ENCODE results near the gene TNS3.

TNS3 gene

DNA sequence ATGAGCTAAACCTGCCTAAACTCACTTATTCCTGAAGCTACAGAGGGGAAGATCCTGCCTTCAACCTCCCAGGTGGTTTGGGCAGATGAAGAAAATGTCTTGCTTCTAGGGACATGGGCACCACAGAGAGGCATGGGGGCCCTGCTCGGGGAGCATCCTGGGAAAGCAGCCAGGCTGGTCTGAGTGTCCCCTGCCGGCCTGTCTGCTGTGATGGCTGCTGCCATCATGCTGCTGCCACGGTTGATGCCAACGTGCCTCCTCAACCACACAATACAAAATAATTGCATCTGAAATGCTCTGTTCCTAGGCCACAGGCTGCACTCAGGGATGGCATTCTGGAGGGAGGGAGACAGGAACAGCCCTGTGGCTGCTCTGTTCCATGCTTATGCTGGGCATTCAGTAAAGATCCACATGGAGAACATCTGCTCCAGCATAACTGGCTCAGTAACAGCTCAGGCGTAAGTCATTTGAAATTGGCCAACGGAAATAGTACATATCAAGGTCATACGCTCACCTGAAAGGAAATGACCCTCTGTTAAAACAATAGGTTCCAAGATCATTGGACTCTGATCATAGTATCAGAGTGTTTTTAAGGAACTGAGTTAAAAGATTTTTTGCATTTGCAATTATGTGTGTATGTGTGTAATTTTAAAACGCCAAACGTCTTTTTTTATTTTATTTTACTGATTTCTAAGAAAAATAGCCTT lies 299.0 kb downstream of the TNS3 start:
- H2BK12ac ChIP-seq (ENCODE audit: low read length in 2 of 2), result no peak overlapping the region
- H3K4me1 ChIP-seq (ENCODE audit: control insufficient read depth, insufficient read depth, low read depth, low read length), result peaks cover 22% of the 10 kb centered on the region
- peak overlapping the region in 1 of 2 experiments; percentile 85 for H3K23ac ChIP-seq (ENCODE audit: low read length in 2 of 2)
- H4K91ac ChIP-seq (ENCODE audit: low read length), result no peak overlapping the region
- H2BK120ac ChIP-seq (ENCODE audit: low read depth, low read length), result no peak overlapping the region
- H2AFZ ChIP-seq (ENCODE audit: low read depth, low read length), result no peak overlapping the region
- no peaks in the 10 kb centered on the region for H3K9me3 ChIP-seq (ENCODE audit: control insufficient read depth, low read length)
- no peak overlapping the region for H3K9ac ChIP-seq (ENCODE audit: low read length)
- H3K79me1 ChIP-seq (replicated peaks; ENCODE audit: low read length, poor library complexity, severe bottlenecking), result peaks cover 27% of the 10 kb centered on the region
- H2BK5ac ChIP-seq (ENCODE audit: low read depth, low read length, poor library complexity, severe bottlenecking), result peak overlapping the region; percentile 22
- peak overlapping the region; percentile 61 for H2AK5ac ChIP-seq (ENCODE audit: low read length, severe bottlenecking)
- H3K27ac ChIP-seq (ENCODE audit: low read length, poor library complexity, severe bottlenecking), result peak overlapping the region; percentile 3
- no peak overlapping the region for H3K18ac ChIP-seq (ENCODE audit: low read depth in 1 of 2, low read length in 2 of 2)
- no peak overlapping the region for H4K8ac ChIP-seq (ENCODE audit: low read length)
- no peak overlapping the region for H3K4me3 ChIP-seq (ENCODE audit: insufficient read depth in 1 of 2, low read depth in 1 of 2, low read length in 2 of 2)
- H2BK15ac ChIP-seq (ENCODE audit: low read depth, poor library complexity, severe bottlenecking), result no peak overlapping the region
- no peak overlapping the region for H3K4me2 ChIP-seq (ENCODE audit: low read length, poor library complexity, severe bottlenecking)
- H3K27me3 ChIP-seq (ENCODE audit: control insufficient read depth in 1 of 2, insufficient read depth in 1 of 2, low read length in 2 of 2), result no peaks in the 10 kb centered on the region
- DNase-seq, result no peak
- 100% methylated on average over 7 of the region's 9 CpGs for WGBS
- peaks cover 25 to 71% of the 10 kb centered on the region in 2 experiments for H3K36me3 ChIP-seq (ENCODE audit: control insufficient read depth in 1 of 2, insufficient read depth in 2 of 2, low read depth in 1 of 2, low read length in 2 of 2)
- no peak overlapping the region for H3K4ac ChIP-seq (ENCODE audit: low read depth in 1 of 2, low read length in 2 of 2)
- no peak overlapping the region for H3K14ac ChIP-seq (ENCODE audit: low read length in 2 of 2)

DNA sequence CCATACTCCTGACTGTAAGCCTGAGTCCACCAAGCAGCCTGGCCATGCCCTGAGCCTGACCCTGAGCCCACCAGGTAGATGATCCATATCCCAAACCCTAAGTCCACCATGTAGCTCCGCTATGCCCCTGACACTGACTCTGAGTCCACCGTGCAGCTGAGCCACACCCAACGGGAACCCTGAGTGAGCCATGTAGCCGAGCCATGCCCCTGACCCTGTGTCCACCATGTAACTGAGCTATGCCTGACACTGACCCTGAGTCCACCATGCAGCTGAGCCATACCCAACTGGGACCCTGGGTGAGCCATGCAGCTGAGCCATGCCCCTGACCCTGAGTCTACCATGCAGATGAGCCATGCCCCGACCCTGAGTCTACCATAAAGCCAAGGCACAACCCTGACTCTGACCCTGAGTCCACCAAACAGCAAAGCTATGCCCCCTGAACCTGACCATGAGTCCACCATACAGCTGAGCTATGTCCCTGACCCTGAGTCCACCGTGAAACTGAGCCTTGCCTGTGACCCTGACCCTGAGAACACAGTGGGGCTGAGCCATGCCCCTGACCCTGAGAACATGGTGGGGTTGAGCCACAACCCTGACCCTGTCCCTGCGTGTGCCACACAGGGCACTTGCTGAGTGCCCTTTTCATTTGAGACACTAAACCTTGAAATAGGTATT lies 299.8 kb downstream of the TNS3 start:
- Histone ChIP-seq H3K27me3 (ENCODE audit: control insufficient read depth in 1 of 2, insufficient read depth in 1 of 2, low read length in 2 of 2) (no peaks in the 10 kb centered on the region), H4K91ac (ENCODE audit: low read length) (peak overlapping the region; percentile 2), H3K18ac (ENCODE audit: low read depth in 1 of 2, low read length in 2 of 2) (peak overlapping the region; percentile 24 to 46), H3K4me1 (ENCODE audit: control insufficient read depth, insufficient read depth, low read depth, low read length) (peaks cover 22% of the 10 kb centered on the region), H2AK5ac (ENCODE audit: low read length, severe bottlenecking) (peak overlapping the region; percentile 61), H2BK15ac (ENCODE audit: low read depth, poor library complexity, severe bottlenecking) (no peak overlapping the region), H4K8ac (ENCODE audit: low read length) (peak overlapping the region; percentile 35), H3K23ac (ENCODE audit: low read length in 2 of 2) (no peak overlapping the region), H3K4me2 (ENCODE audit: low read length, poor library complexity, severe bottlenecking) (no peak overlapping the region), H2AFZ (ENCODE audit: low read depth, low read length) (no peak overlapping the region), H2BK120ac (ENCODE audit: low read depth, low read length) (no peak overlapping the region), H3K79me1 (replicated peaks; ENCODE audit: low read length, poor library complexity, severe bottlenecking) (peaks cover 27% of the 10 kb centered on the region), H3K14ac (ENCODE audit: low read length in 2 of 2) (peak overlapping the region in 1 of 2 experiments; percentile 35), H3K9ac (ENCODE audit: low read length) (no peak overlapping the region), H3K4ac (ENCODE audit: low read depth in 1 of 2, low read length in 2 of 2) (no peak overlapping the region), H3K27ac (ENCODE audit: low read length, poor library complexity, severe bottlenecking) (no peak overlapping the region), H2BK5ac (ENCODE audit: low read depth, low read length, poor library complexity, severe bottlenecking) (no peak overlapping the region), H2BK12ac (ENCODE audit: low read length in 2 of 2) (peak overlapping the region in 1 of 2 experiments; percentile 11), H3K36me3 (ENCODE audit: control insufficient read depth in 1 of 2, insufficient read depth in 2 of 2, low read depth in 1 of 2, low read length in 2 of 2) (peaks cover 25 to 75% of the 10 kb centered on the region in 2 experiments), H3K4me3 (ENCODE audit: insufficient read depth in 1 of 2, low read depth in 1 of 2, low read length in 2 of 2) (no peak overlapping the region), H3K9me3 (ENCODE audit: control insufficient read depth, low read length) (no peaks in the 10 kb centered on the region)
- DNase-seq, result no peak
- 98% methylated on average over 7 of the region's 7 CpGs for WGBS

DNA sequence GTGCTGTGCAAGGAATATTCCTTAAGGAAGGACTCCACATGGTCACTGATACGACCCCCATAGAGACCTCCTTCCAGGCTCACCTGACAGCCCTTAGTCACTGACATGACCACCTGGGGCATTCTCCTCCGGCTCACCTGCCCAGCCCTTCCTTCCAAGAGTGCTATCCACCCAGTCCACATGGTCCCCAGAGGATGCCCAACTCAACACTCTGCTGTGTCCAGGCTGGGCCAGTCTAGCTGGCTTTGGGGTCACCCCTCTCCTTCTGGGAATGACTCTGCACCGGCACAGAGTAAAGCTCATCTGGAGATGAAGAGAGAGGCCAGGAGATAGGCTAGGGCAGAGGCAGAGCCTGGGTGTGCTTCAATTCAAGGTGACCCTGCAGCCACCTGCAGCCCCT lies 300.8 kb downstream of the TNS3 start:
- H3K4me2 ChIP-seq (ENCODE audit: low read length, poor library complexity, severe bottlenecking), result no peak overlapping the region
- H3K14ac ChIP-seq (ENCODE audit: low read length in 2 of 2), result no peak overlapping the region
- H2AK5ac ChIP-seq (ENCODE audit: low read length, severe bottlenecking), result no peak overlapping the region
- no peak overlapping the region for H3K4ac ChIP-seq (ENCODE audit: low read depth in 1 of 2, low read length in 2 of 2)
- H3K18ac ChIP-seq (ENCODE audit: low read depth in 1 of 2, low read length in 2 of 2), result no peak overlapping the region
- no peaks in the 10 kb centered on the region for H3K9me3 ChIP-seq (ENCODE audit: control insufficient read depth, low read length)
- no peak overlapping the region for H3K9ac ChIP-seq (ENCODE audit: low read length)
- H3K4me3 ChIP-seq (ENCODE audit: insufficient read depth in 1 of 2, low read depth in 1 of 2, low read length in 2 of 2), result no peak overlapping the region
- no peak overlapping the region for H4K91ac ChIP-seq (ENCODE audit: low read length)
- no peak overlapping the region for H4K8ac ChIP-seq (ENCODE audit: low read length)
- H2BK12ac ChIP-seq (ENCODE audit: low read length in 2 of 2), result no peak overlapping the region
- no peak overlapping the region for H2AFZ ChIP-seq (ENCODE audit: low read depth, low read length)
- no peaks in the 10 kb centered on the region for H3K27me3 ChIP-seq (ENCODE audit: control insufficient read depth in 1 of 2, insufficient read depth in 1 of 2, low read length in 2 of 2)
- no peak overlapping the region for H3K23ac ChIP-seq (ENCODE audit: low read length in 2 of 2)
- no peak overlapping the region for H3K27ac ChIP-seq (ENCODE audit: low read length, poor library complexity, severe bottlenecking)
- H3K36me3 ChIP-seq (ENCODE audit: control insufficient read depth in 1 of 2, insufficient read depth in 2 of 2, low read depth in 1 of 2, low read length in 2 of 2), result peaks cover 25 to 81% of the 10 kb centered on the region in 2 experiments
- DNase-seq, result no peak
- peaks cover 30% of the 10 kb centered on the region for H3K79me1 ChIP-seq (replicated peaks; ENCODE audit: low read length, poor library complexity, severe bottlenecking)
- no peak overlapping the region for H2BK15ac ChIP-seq (ENCODE audit: low read depth, poor library complexity, severe bottlenecking)
- H2BK5ac ChIP-seq (ENCODE audit: low read depth, low read length, poor library complexity, severe bottlenecking), result no peak overlapping the region
- WGBS, result 100% methylated on average over 3 of the region's 3 CpGs
- peaks cover 22% of the 10 kb centered on the region for H3K4me1 ChIP-seq (ENCODE audit: control insufficient read depth, insufficient read depth, low read depth, low read length)
- H2BK120ac ChIP-seq (ENCODE audit: low read depth, low read length), result no peak overlapping the region

DNA sequence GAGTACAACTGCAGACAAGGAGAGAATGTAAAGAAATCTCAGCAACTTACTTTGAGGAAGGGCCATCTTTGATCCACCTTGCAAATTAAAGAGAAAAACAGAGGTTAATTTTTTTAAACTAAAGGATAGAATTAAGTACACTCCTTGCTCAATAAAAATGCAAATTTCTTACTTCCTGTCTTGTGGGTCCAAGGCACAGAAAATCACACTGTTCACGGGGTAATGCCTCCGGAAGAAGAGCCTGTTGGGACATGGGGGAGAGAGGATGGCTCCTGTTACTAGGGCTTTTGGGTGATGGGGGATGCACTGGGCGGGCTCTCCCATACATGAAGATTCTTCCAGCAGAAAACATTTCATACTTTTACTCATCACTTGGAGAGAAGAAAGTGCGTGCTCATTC lies 301.8 kb downstream of the TNS3 start:
- DNase-seq, result no peak
- no peak overlapping the region for H2BK5ac ChIP-seq (ENCODE audit: low read depth, low read length, poor library complexity, severe bottlenecking)
- no peak overlapping the region for H3K9ac ChIP-seq (ENCODE audit: low read length)
- no peak overlapping the region for H2AK5ac ChIP-seq (ENCODE audit: low read length, severe bottlenecking)
- H4K8ac ChIP-seq (ENCODE audit: low read length), result no peak overlapping the region
- no peak overlapping the region for H3K4me2 ChIP-seq (ENCODE audit: low read length, poor library complexity, severe bottlenecking)
- no peak overlapping the region for H4K91ac ChIP-seq (ENCODE audit: low read length)
- no peak overlapping the region for H3K4ac ChIP-seq (ENCODE audit: low read depth in 1 of 2, low read length in 2 of 2)
- peaks cover 22% of the 10 kb centered on the region for H3K4me1 ChIP-seq (ENCODE audit: control insufficient read depth, insufficient read depth, low read depth, low read length)
- no peaks in the 10 kb centered on the region for H3K27me3 ChIP-seq (ENCODE audit: control insufficient read depth in 1 of 2, insufficient read depth in 1 of 2, low read length in 2 of 2)
- whole genome bisulfite sequencing, result 95% methylated on average over 4 of the region's 4 CpGs
- no peak overlapping the region for H2BK15ac ChIP-seq (ENCODE audit: low read depth, poor library complexity, severe bottlenecking)
- peaks cover 29% of the 10 kb centered on the region for H3K79me1 ChIP-seq (replicated peaks; ENCODE audit: low read length, poor library complexity, severe bottlenecking)
- no peaks in the 10 kb centered on the region for H3K9me3 ChIP-seq (ENCODE audit: control insufficient read depth, low read length)
- no peak overlapping the region for H3K27ac ChIP-seq (ENCODE audit: low read length, poor library complexity, severe bottlenecking)
- H3K14ac ChIP-seq (ENCODE audit: low read length in 2 of 2), result no peak overlapping the region
- no peak overlapping the region for H2BK12ac ChIP-seq (ENCODE audit: low read length in 2 of 2)
- H2BK120ac ChIP-seq (ENCODE audit: low read depth, low read length), result no peak overlapping the region
- no peak overlapping the region for H3K4me3 ChIP-seq (ENCODE audit: insufficient read depth in 1 of 2, low read depth in 1 of 2, low read length in 2 of 2)
- H2AFZ ChIP-seq (ENCODE audit: low read depth, low read length), result no peak overlapping the region
- H3K23ac ChIP-seq (ENCODE audit: low read length in 2 of 2), result no peak overlapping the region
- H3K36me3 ChIP-seq (ENCODE audit: control insufficient read depth in 1 of 2, insufficient read depth in 2 of 2, low read depth in 1 of 2, low read length in 2 of 2), result peaks cover 25 to 89% of the 10 kb centered on the region in 2 experiments
- no peak overlapping the region for H3K18ac ChIP-seq (ENCODE audit: low read depth in 1 of 2, low read length in 2 of 2)

Measured in mesenchymal stem cell (in vitro differentiated cells and primary cell).